GM12874 (cell line): ENCODE measurements around the gene PCDHGA1.
A peak's percentile ranks its signal among the peaks of the same experiment; 100 is the strongest.

Experiments
- TF ChIP-seq, protein P1 (sequence below): IDR thresholded peaks from 2 replicates; pipeline ENCODE4 v1.5.1; 2011; ENCODE audit warnings: low read depth, mild to moderate bottlenecking, control low read depth, low read length, moderate library complexity; ENCODE audit not compliant: insufficient read depth

The PCDHGA1 gene

DNA sequence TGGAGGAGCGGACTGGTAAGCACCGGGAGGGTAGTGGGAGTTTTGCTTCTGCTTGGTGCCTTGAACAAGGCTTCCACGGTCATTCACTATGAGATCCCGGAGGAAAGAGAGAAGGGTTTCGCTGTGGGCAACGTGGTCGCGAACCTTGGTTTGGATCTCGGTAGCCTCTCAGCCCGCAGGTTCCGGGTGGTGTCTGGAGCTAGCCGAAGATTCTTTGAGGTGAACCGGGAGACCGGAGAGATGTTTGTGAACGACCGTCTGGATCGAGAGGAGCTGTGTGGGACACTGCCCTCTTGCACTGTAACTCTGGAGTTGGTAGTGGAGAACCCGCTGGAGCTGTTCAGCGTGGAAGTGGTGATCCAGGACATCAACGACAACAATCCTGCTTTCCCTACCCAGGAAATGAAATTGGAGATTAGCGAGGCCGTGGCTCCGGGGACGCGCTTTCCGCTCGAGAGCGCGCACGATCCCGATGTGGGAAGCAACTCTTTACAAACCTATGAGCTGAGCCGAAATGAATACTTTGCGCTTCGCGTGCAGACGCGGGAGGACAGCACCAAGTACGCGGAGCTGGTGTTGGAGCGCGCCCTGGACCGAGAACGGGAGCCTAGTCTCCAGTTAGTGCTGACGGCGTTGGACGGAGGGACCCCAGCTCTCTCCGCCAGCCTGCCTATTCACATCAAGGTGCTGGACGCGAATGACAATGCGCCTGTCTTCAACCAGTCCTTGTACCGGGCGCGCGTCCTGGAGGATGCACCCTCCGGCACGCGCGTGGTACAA lies 146.0 kb downstream of the PCDHGA1 start:
- TF ChIP-seq, protein P1, sequence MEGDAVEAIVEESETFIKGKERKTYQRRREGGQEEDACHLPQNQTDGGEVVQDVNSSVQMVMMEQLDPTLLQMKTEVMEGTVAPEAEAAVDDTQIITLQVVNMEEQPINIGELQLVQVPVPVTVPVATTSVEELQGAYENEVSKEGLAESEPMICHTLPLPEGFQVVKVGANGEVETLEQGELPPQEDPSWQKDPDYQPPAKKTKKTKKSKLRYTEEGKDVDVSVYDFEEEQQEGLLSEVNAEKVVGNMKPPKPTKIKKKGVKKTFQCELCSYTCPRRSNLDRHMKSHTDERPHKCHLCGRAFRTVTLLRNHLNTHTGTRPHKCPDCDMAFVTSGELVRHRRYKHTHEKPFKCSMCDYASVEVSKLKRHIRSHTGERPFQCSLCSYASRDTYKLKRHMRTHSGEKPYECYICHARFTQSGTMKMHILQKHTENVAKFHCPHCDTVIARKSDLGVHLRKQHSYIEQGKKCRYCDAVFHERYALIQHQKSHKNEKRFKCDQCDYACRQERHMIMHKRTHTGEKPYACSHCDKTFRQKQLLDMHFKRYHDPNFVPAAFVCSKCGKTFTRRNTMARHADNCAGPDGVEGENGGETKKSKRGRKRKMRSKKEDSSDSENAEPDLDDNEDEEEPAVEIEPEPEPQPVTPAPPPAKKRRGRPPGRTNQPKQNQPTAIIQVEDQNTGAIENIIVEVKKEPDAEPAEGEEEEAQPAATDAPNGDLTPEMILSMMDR = no peak

DNA sequence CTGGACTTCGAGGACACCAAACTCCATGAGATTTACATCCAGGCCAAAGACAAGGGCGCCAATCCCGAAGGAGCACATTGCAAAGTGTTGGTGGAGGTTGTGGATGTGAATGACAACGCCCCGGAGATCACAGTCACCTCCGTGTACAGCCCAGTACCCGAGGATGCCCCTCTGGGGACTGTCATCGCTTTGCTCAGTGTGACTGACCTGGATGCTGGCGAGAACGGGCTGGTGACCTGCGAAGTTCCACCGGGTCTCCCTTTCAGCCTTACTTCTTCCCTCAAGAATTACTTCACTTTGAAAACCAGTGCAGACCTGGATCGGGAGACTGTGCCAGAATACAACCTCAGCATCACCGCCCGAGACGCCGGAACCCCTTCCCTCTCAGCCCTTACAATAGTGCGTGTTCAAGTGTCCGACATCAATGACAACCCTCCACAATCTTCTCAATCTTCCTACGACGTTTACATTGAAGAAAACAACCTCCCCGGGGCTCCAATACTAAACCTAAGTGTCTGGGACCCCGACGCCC lies 146.8 kb downstream of the PCDHGA1 start:
- TF ChIP-seq, protein P1 = no peak

DNA sequence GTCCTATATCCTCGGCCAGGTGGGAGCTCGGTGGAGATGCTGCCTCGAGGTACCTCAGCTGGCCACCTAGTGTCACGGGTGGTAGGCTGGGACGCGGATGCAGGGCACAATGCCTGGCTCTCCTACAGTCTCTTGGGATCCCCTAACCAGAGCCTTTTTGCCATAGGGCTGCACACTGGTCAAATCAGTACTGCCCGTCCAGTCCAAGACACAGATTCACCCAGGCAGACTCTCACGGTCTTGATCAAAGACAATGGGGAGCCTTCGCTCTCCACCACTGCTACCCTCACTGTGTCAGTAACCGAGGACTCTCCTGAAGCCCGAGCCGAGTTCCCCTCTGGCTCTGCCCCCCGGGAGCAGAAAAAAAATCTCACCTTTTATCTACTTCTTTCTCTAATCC lies 147.5 kb downstream of the PCDHGA1 start:
- TF ChIP-seq, protein P1 = no peak

DNA sequence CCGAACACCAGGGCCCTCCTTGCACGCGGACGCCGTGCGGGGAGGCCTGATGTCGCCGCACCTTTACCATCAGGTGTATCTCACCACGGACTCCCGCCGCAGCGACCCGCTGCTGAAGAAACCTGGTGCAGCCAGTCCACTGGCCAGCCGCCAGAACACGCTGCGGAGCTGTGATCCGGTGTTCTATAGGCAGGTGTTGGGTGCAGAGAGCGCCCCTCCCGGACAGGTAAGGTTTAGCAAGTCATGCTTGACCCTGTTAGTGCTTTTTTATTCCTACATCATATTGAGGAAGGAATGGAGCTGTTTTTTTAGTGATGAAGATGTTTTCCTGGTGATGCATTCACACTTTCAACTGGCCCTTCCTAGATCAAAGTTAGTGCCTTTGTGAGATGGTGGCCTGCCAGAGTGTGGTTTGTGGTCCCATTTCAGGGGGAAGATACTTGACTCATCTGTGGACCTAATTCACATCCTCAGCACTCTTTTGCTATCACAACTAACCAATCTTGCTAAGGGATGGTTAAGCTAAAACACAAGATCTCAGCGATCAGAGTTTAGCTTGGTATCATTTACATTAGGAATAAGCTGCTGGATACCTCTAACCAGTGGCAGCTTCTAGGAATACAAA lies 148.1 kb downstream of the PCDHGA1 start:
- TF ChIP-seq, protein P1 = peak; percentile 30; the same call in 1 of the 2 replicates

DNA sequence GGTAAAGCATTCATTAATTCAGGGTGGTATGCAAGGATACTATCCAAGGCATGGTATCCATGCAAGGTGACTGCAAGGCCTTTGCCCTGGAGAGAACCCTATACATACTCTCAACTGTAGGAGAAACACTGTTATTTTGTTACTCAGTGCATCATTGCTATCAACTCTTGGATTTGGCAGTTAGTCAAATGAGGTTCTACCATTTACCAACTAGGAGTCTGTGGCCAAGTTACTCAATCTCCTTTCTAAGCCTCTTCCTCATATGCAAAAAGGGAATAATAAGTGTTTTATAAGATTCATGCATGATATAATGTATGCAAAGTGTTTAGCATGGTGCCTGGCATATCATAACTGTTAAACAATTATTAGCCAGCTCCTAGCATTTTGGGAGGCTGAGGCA lies 149.5 kb downstream of the PCDHGA1 start:
- TF ChIP-seq, protein P1 = no peak

DNA sequence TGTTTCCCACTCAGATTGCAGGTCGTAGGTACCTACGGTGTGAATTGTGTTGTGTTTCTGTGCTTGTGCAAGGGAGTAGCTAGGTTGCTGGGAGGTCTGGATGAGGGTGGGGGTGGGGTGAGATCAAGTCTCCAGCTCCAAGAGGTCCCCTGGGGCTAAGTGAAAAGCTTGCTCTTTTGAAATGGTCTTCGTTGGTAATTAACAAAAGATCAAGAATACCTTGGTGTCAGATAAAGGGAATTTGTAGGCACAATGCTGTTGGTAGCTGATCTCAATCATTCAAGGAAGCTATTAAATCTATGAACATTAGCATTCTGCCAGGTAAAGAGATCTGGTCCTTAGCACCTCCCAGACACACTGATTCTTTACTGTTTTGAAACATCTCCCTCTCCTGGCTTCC lies 153.6 kb downstream of the PCDHGA1 start:
- TF ChIP-seq, protein P1 = no peak

DNA sequence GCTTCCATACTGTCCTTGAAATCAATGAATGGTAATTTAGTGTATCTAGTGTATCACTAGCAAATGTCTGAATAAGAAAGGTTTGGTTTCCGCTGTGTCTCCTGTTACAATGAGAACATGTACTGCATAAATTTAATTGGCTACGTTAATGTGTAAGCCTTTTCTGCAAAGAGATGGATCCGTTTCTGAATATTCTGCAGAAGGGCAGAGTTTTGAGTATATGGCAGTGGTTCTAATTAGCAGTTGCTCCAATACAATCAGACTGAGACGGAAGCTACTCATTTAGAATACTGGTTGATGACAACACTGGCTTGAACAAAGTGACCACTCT lies 154.0 kb downstream of the PCDHGA1 start:
- TF ChIP-seq, protein P1 = no peak
